Caki2 (cell line): ENCODE data around the gene KDM2B. TPM values are rescaled to one million over a fixed set of nuclear protein-coding genes. Genes with fewer than 3 reads are reported as not detected.
A peak's percentile ranks its signal among the peaks of the same experiment; 100 is the strongest.

Experiments used
- DNase-seq: peaks from one replicate; pipeline ENCODE4 v3.0.0-alpha.2; 2015; ENCODE audit warnings: low read depth
- in situ Hi-C: cut with HindIII; loops from 2 replicates; pipeline ENCODE4 v1.10.0; 2016; ENCODE audit warnings: low sequenced_read_pairs, low pct_unique_long_range_greater_than_20kb, mixed read lengths
- total RNA-seq: library from RNA; depleted of rRNA; stranded (reverse); fragments of >200 nt; shearing (Covaris generic); gene quantifications from 2 replicates; pipeline ENCODE4 v1.2.3, GENCODE V29; 2014; ENCODE audit warnings: low replicate concordance

Gene KDM2B
- total RNA-seq, 1 experiment from 2014 or later: 25.8 TPM

- in situ Hi-C loops: no loop called here
- no peak for DNase-seq
These were observed 64.3 kb downstream of the KDM2B start for GRCh38 chr12:121516437-121517011.

- in situ Hi-C loops: no loop called here
- no peak for DNase-seq
These were observed 65.2 kb downstream of the KDM2B start for GRCh38 chr12:121515615-121516014.

GRCh38 chr12:121514184-121514742, 66.6 kb downstream of the KDM2B start:
- in situ Hi-C loops: no loop called here

GRCh38 chr12:121513464-121514183, 67.2 kb downstream of the KDM2B start:
- in situ Hi-C loops: no loop called here

More at GRCh38 chr12:121514184-121514742, 66.6 kb downstream of the KDM2B start:
- no peak for DNase-seq

GRCh38 chr12:121512561-121512960, 68.3 kb downstream of the KDM2B start:
- in situ Hi-C loops: no loop called here
- DNase-seq: no peak

More at GRCh38 chr12:121513464-121514183, 67.2 kb downstream of the KDM2B start:
- DNase-seq: peak; percentile 84

- no peak for DNase-seq
- in situ Hi-C loops: no loop called here
These were observed 68.9 kb downstream of the KDM2B start for GRCh38 chr12:121511916-121512315.

GRCh38 chr12:121509339-121509738, 71.5 kb downstream of the KDM2B start:
- in situ Hi-C loops: no loop called here
- no peak for DNase-seq

GRCh38 chr12:121508533-121508932, 72.3 kb downstream of the KDM2B start:
- no peak for DNase-seq
- in situ Hi-C loops: no loop called here

- no peak for DNase-seq
- in situ Hi-C loops: no loop called here
These were observed 72.8 kb downstream of the KDM2B start for GRCh38 chr12:121507984-121508383.

GRCh38 chr12:121507245-121507644, 73.6 kb downstream of the KDM2B start:
- no peak for DNase-seq
- in situ Hi-C loops: no loop called here

GRCh38 chr12:121505513-121505912, 75.3 kb downstream of the KDM2B start:
- in situ Hi-C loops: no loop called here
- no peak for DNase-seq

GRCh38 chr12:121504505-121504904, 76.3 kb downstream of the KDM2B start:
- DNase-seq: no peak
- in situ Hi-C loops: no loop called here

- no peak for DNase-seq
- in situ Hi-C loops: no loop called here
These were observed 77.4 kb downstream of the KDM2B start for GRCh38 chr12:121503395-121503794.

GRCh38 chr12:121501946-121502345, 78.9 kb downstream of the KDM2B start:
- DNase-seq: no peak
- in situ Hi-C loops: no loop called here

GRCh38 chr12:121499929-121500793, 80.7 kb downstream of the KDM2B start:
- DNase-seq: peak; percentile 51
- in situ Hi-C loops: no loop called here

GRCh38 chr12:121495746-121496145, 85.1 kb downstream of the KDM2B start:
- in situ Hi-C loops: no loop called here
- no peak for DNase-seq

- DNase-seq: no peak
- in situ Hi-C loops: no loop called here
These were observed 86.6 kb downstream of the KDM2B start for GRCh38 chr12:121494093-121494787.
